Caco-2 (cell line): ENCODE data around the gene APOD. TPM values are rescaled to one million over a fixed set of nuclear protein-coding genes. Genes with fewer than 3 reads are reported as not detected.
"Not testable (repeated sequence)": the region's sequence is repeated elsewhere in the genome, so short reads cannot be mapped to it uniquely, and the experiment has no call there.

ENCODE experiments used
- BruUV-seq: library from RNA; stranded (reverse); fragments of 400-500 nt; replicated peaks from 2 replicates; lab custom pipeline; 2021; lab: Mats Ljungman, UMichigan
- CTCF ChIA-PET: fragments of 300-600 bp; sonication (Branson Sonifier 250); formaldehyde crosslinking; loops from one replicate; lab custom pipeline; 2022; ENCODE audit warnings: antibody characterized with exemption; lab: Charles Lee
- POLR2A ChIA-PET: fragments of 300-600 bp; sonication (Branson Sonifier 250); formaldehyde crosslinking; loops from one replicate; lab custom pipeline; 2022; ENCODE audit warnings: antibody characterized with exemption; lab: Charles Lee
- DNase-seq, 2 experiments: peaks; one replicate each; pipeline versions ENCODE4 v3.0.0 to v3.0.0-alpha.2; 2020 to 2022
- H3K27me3 ChIP-seq: replicated peaks from 2 replicates; pipeline ENCODE4 v1.6.0; 2011; ENCODE audit warnings: low read length; ENCODE audit not compliant: control insufficient read depth, insufficient read depth
- H3K36me3 ChIP-seq: 2 replicates; pipeline ENCODE4 v1.5.1; 2011; ENCODE audit warnings: low read length; ENCODE audit not compliant: control insufficient read depth, insufficient read depth
- H3K4me1 ChIP-seq: fragments of 250-450 bp; sonication (Bioruptor Pico); 2 replicates; pipeline ENCODE4 v1.5.1; 2020; ENCODE audit warnings: mild to moderate bottlenecking
- H3K4me3 ChIP-seq: 2 replicates; pipeline ENCODE4 v1.5.1; 2011; ENCODE audit warnings: low read depth, mild to moderate bottlenecking, control low read depth, low read length
- H3K9me3 ChIP-seq: fragments of 250-450 bp; sonication (Bioruptor Pico); 2 replicates; pipeline ENCODE4 v1.5.1; 2020; ENCODE audit warnings: mild to moderate bottlenecking, moderate library complexity
- H3K27ac Mint-ChIP-seq: one replicate; pipeline ENCODE4 v1.8.0; 2022; ENCODE audit warnings: mixed read lengths; ENCODE audit not compliant: unreplicated experiment
- H3K27me3 Mint-ChIP-seq: one replicate; pipeline ENCODE4 v1.8.0; 2022; ENCODE audit warnings: mixed read lengths; ENCODE audit not compliant: insufficient read depth, unreplicated experiment
- H3K36me3 Mint-ChIP-seq: one replicate; pipeline ENCODE4 v1.8.0; 2022; ENCODE audit warnings: mild to moderate bottlenecking, mixed read lengths; ENCODE audit not compliant: insufficient read depth, unreplicated experiment
- H3K4me1 Mint-ChIP-seq: one replicate; pipeline ENCODE4 v1.8.0; 2022; ENCODE audit warnings: low read depth, mixed read lengths; ENCODE audit not compliant: unreplicated experiment
- H3K4me3 Mint-ChIP-seq: one replicate; pipeline ENCODE4 v1.8.0; 2022; ENCODE audit warnings: mild to moderate bottlenecking, moderate library complexity, mixed read lengths; ENCODE audit not compliant: unreplicated experiment
- H3K9me3 Mint-ChIP-seq: one replicate; pipeline ENCODE4 v1.8.0; 2022; ENCODE audit warnings: mixed read lengths; ENCODE audit not compliant: unreplicated experiment
- CTCF ChIP-seq, 2 experiments: fragments of 200-600 bp in 1 of 2; IDR thresholded peaks; 1 replicate in 1 of 2; 2 replicates in 1 of 2; pipeline versions ENCODE4 v1.5.1 to v1.8.0; 2011 to 2022; ENCODE audit warnings: antibody characterized with exemption in 1 of 2, control low read depth in 1 of 2, inconsistent platforms in 1 of 2, low read depth in 1 of 2, low read length in 1 of 2, mild to moderate bottlenecking in 1 of 2, moderate library complexity in 1 of 2; ENCODE audit not compliant: insufficient read depth in 1 of 2, severe bottlenecking in 1 of 2, unreplicated experiment in 1 of 2
- intact Hi-C: fragments of 100-400 bp; cut with micrococcal nuclease; formaldehyde crosslinking; loops from one replicate; pipeline ENCODE4 v1.10.0; 2022; ENCODE audit not compliant: unreplicated experiment
- total RNA-seq: library from RNA; stranded (reverse); gene quantifications from 2 replicates; pipeline ENCODE4 v1.2.3, GENCODE V29; 2022

APOD gene
- total RNA-seq, 1 experiment from 2014 or later: 101 TPM

GRCh38 chr3:195613468-195614069, 29.8 kb upstream of the APOD start:
- Histone ChIP-seq H3K36me3 (no peaks in the 10 kb centered on the region), H3K4me1 (peaks cover 5% of the 10 kb centered on the region; the same call in 1 of the 2 replicates), H3K9me3 (no peaks in the 10 kb centered on the region), H3K4me3 (no peak overlapping the region), H3K27me3 (no peaks in the 10 kb centered on the region)
- H3K36me3 Mint-ChIP-seq: no peaks in the 10 kb centered on the region
- DNase-seq: no peak
- intact Hi-C loops: no loop called here
- no peak overlapping the region for H3K27ac Mint-ChIP-seq
- H3K4me3 Mint-ChIP-seq: no peak overlapping the region
- H3K9me3 Mint-ChIP-seq: peaks cover 26% of the 10 kb centered on the region
- H3K4me1 Mint-ChIP-seq: peaks cover 6% of the 10 kb centered on the region
- H3K27me3 Mint-ChIP-seq: no peaks in the 10 kb centered on the region
- CTCF ChIA-PET: no interaction called here
- BruUV-seq: no TSS peak
- POLR2A ChIA-PET: no interaction called here
- TF ChIP-seq CTCF (IDR thresholded peaks at IDR 0.05; ENCODE audit: insufficient read depth in 1 of 2, low read depth in 1 of 2, low read length in 1 of 2, severe bottlenecking in 1 of 2, unreplicated experiment in 1 of 2): no peak

GRCh38 chr3:195612075-195612800, 28.5 kb upstream of the APOD start:
- BruUV-seq: no TSS peak
- no peak for DNase-seq
- Mint-ChIP-seq H3K27ac (no peak overlapping the region), H3K4me3 (no peak overlapping the region), H3K9me3 (peaks cover 36% of the 10 kb centered on the region), H3K27me3 (no peaks in the 10 kb centered on the region), H3K4me1 (peaks cover 6% of the 10 kb centered on the region), H3K36me3 (no peaks in the 10 kb centered on the region)
- intact Hi-C loops: no loop called here
- no peaks in the 10 kb centered on the region for H3K36me3 ChIP-seq
- CTCF ChIA-PET: interaction anchor here (0.6 kb wide), 1 partner anchor 29 kb away, joined by 3 read pairs; no protein-coding TSS in a partner anchor
- POLR2A ChIA-PET: no interaction called here
- no peaks in the 10 kb centered on the region for H3K27me3 ChIP-seq
- H3K4me3 ChIP-seq: no peak overlapping the region
- no peak for TF ChIP-seq CTCF (IDR thresholded peaks at IDR 0.05; ENCODE audit: insufficient read depth in 1 of 2, low read depth in 1 of 2, low read length in 1 of 2, severe bottlenecking in 1 of 2, unreplicated experiment in 1 of 2)
- peaks cover 9% of the 10 kb centered on the region; the same call in 1 of the 2 replicates for H3K9me3 ChIP-seq
- peaks cover 5% of the 10 kb centered on the region; the same call in 1 of the 2 replicates for H3K4me1 ChIP-seq

GRCh38 chr3:195609229-195609628, 25.5 kb upstream of the APOD start:
- no TSS peak for BruUV-seq
- peaks cover 4% of the 10 kb centered on the region for H3K36me3 Mint-ChIP-seq
- H3K27ac Mint-ChIP-seq: no peak overlapping the region
- ChIA-PET POLR2A (no interaction called here), CTCF (no interaction called here)
- DNase-seq: no peak
- intact Hi-C loops: no loop called here
- no peak overlapping the region for H3K4me3 ChIP-seq
- H3K36me3 ChIP-seq: no peaks in the 10 kb centered on the region
- no peaks in the 10 kb centered on the region for H3K27me3 ChIP-seq
- no peaks in the 10 kb centered on the region for H3K27me3 Mint-ChIP-seq
- no peak overlapping the region for H3K4me3 Mint-ChIP-seq
- H3K9me3 ChIP-seq: peaks cover 35% of the 10 kb centered on the region
- H3K4me1 ChIP-seq: peaks cover 5% of the 10 kb centered on the region; the same call in 1 of the 2 replicates
- no peak for TF ChIP-seq CTCF (IDR thresholded peaks at IDR 0.05; ENCODE audit: insufficient read depth in 1 of 2, low read depth in 1 of 2, low read length in 1 of 2, severe bottlenecking in 1 of 2, unreplicated experiment in 1 of 2)
- peaks cover 47% of the 10 kb centered on the region for H3K9me3 Mint-ChIP-seq
- H3K4me1 Mint-ChIP-seq: no peaks in the 10 kb centered on the region

GRCh38 chr3:195601785-195602184, 18.0 kb upstream of the APOD start:
- intact Hi-C loops, BruUV-seq: not testable (repeated sequence)
- H3K9me3 Mint-ChIP-seq: peaks cover 28% of the 10 kb centered on the region

More at GRCh38 chr3:195601785-195602184, 18.0 kb upstream of the APOD start:
- DNase-seq, H3K4me3 Mint-ChIP-seq, H3K27ac Mint-ChIP-seq, POLR2A ChIA-PET, H3K4me1 Mint-ChIP-seq, CTCF ChIA-PET, H3K4me1 ChIP-seq, H3K36me3 ChIP-seq, H3K27me3 Mint-ChIP-seq, H3K36me3 Mint-ChIP-seq, H3K4me3 ChIP-seq, H3K27me3 ChIP-seq: not testable (repeated sequence)
- H3K9me3 ChIP-seq: peaks cover 21% of the 10 kb centered on the region
